Right lobe of liver (tissue), 4 donors: ENCODE results near the gene MID2.

ENCODE experiments used
- CTCF ChIP-seq, 4 donors: fragments of 200-600 bp in 3 of 4; fragments of 450-650 bp in 1 of 4; IDR thresholded peaks; one replicate each; pipeline versions ENCODE4 v1.5.1 to v1.8.0; 2016 to 2022; ENCODE audit warnings: antibody characterized with exemption in 4 of 4, mild to moderate bottlenecking in 2 of 4
- POLR2A ChIP-seq: fragments of 450-650 bp; IDR thresholded peaks from one replicate; pipeline ENCODE4 v1.6.1; 2017; ENCODE audit warnings: antibody characterized with exemption, mild to moderate bottlenecking
- donor health status: DM: no; HTN: no; CAD: no.
- donor health status: DM: no; HTN: no; CAD: no.
- donor health status: DM: no; HTN: yes; CAD: no.

- TF ChIP-seq POLR2A: no peak
- no peak for TF ChIP-seq CTCF (IDR thresholded peaks at IDR 0.05)
Measured at GRCh38 chrX:107818900-107819521, 6.7 kb upstream of the MID2 start.
